Measurements from ENCODE around the gene POU2F3. TPM values are rescaled to one million over a fixed set of nuclear protein-coding genes. Genes with fewer than 3 reads are reported as not detected.
A peak's percentile ranks its signal among the peaks of the same experiment; 100 is the strongest.

The POU2F3 gene
- total RNA-seq, 1 donor from 2014 or later = 0.98 TPM

DNA sequence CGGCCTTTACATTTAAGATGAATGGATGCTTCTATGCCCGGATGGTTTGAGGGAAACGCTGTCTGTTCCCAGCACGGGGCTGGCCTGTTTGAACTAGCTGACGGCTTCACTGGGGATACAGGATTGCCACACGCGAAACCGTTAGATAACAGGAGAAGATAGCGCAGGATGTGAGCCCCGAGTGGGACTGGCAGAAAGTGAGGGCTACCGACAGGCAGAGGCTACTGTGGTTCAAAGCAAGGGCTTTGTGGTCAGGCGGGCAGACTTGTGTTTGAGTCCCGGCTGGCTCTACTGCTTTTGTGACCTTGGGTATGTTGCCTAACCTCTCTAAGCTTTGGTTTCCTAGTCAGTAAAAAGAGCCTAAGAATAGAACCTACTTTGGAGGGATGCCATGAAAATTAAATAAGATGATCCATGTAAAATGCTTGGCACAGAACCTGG, 31.9 kb upstream of the POU2F3 start:
- H3K4me3 Mint-ChIP-seq = no peak overlapping the region
- no peak overlapping the region for H3K27ac Mint-ChIP-seq
- peaks cover 38% of the 10 kb centered on the region for H3K4me1 Mint-ChIP-seq
- no peaks in the 10 kb centered on the region for H3K36me3 Mint-ChIP-seq
- no peaks in the 10 kb centered on the region for H3K9me3 Mint-ChIP-seq
- H3K27me3 Mint-ChIP-seq (ENCODE audit: low read depth) = peaks cover 53% of the 10 kb centered on the region
- no peak for DNase-seq (ENCODE audit: low spot score in 2 of 2, unreplicated experiment in 2 of 2)
- TF ChIP-seq, protein P1, sequence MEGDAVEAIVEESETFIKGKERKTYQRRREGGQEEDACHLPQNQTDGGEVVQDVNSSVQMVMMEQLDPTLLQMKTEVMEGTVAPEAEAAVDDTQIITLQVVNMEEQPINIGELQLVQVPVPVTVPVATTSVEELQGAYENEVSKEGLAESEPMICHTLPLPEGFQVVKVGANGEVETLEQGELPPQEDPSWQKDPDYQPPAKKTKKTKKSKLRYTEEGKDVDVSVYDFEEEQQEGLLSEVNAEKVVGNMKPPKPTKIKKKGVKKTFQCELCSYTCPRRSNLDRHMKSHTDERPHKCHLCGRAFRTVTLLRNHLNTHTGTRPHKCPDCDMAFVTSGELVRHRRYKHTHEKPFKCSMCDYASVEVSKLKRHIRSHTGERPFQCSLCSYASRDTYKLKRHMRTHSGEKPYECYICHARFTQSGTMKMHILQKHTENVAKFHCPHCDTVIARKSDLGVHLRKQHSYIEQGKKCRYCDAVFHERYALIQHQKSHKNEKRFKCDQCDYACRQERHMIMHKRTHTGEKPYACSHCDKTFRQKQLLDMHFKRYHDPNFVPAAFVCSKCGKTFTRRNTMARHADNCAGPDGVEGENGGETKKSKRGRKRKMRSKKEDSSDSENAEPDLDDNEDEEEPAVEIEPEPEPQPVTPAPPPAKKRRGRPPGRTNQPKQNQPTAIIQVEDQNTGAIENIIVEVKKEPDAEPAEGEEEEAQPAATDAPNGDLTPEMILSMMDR (IDR thresholded peaks at IDR 0.05; ENCODE audit: unreplicated experiment) = no peak

GRCh38 chr11:120208777-120209176, 31.2 kb upstream of the POU2F3 start:
- H3K4me3 Mint-ChIP-seq = no peak overlapping the region

GRCh38 chr11:120209746-120210625, 30.0 kb upstream of the POU2F3 start:
- no peak for DNase-seq (ENCODE audit: low spot score in 2 of 2, unreplicated experiment in 2 of 2)
- H3K36me3 Mint-ChIP-seq = no peaks in the 10 kb centered on the region
- peak overlapping the region; percentile 76 for H3K4me3 Mint-ChIP-seq
- H3K27me3 Mint-ChIP-seq (ENCODE audit: low read depth) = peaks cover 69% of the 10 kb centered on the region
- peaks cover 32% of the 10 kb centered on the region for H3K4me1 Mint-ChIP-seq
- TF ChIP-seq, protein P1 (IDR thresholded peaks at IDR 0.05; ENCODE audit: unreplicated experiment) = no peak
- H3K9me3 Mint-ChIP-seq = no peaks in the 10 kb centered on the region
- H3K27ac Mint-ChIP-seq = peak overlapping the region; percentile 93

More at GRCh38 chr11:120208777-120209176, 31.2 kb upstream of the POU2F3 start:
- TF ChIP-seq, protein P1 (IDR thresholded peaks at IDR 0.05; ENCODE audit: unreplicated experiment) = no peak
- Mint-ChIP-seq H3K36me3 (no peaks in the 10 kb centered on the region), H3K4me1 (peaks cover 35% of the 10 kb centered on the region), H3K9me3 (no peaks in the 10 kb centered on the region), H3K27ac (peak overlapping the region; percentile 20), H3K27me3 (ENCODE audit: low read depth) (peaks cover 60% of the 10 kb centered on the region)
- DNase-seq (ENCODE audit: low spot score in 2 of 2, unreplicated experiment in 2 of 2) = no peak

DNA sequence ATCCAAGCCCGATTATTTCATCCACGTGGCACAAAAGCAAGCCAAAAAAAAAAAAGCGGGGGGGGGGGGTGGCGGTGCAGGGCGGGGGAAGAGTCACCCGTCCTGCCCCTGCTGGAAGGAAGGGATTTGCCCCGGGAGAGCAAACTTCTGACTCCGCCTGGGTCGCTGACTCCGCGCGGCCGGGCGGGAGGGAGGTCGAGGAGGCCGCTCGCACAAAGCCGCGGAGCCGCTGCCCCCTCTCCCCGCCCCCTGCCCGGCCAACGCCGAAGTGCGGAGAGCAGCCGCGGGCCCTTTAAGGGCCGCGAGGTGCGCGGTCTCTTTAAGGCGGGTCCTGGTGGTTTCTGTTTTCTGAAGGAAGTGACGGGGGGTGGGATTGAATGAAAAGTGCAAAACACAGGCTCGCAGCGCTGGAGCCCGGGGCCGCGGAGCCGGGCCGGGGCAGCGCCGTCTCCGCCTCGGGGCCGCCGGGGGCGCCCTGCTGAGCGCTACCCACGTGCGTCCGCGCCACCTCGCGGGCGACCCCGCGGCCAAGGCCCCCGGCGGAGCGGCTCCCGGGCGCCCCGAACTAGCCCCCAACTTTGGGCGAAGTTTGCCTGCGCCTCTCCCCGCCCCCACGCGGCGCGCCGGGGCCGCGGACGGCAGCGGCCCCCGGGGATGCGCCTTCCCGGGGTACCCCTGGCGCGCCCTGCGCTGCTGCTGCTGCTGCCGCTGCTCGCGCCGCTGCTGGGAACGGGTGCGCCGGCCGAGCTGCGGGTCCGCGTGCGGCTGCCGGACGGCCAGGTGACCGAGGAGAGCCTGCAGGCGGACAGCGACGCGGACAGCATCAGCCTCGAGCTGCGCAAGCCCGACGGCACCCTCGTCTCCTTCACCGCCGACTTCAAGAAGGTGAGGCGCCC, 29.1 kb upstream of the POU2F3 start, which contains the start of gene OAF:
Gene OAF (plus strand): TSS at position 407 of the 896 bp plus-strand sequence. CDS start 248 bp downstream, at position 655.
- Mint-ChIP-seq H3K36me3 (no peaks in the 10 kb centered on the region), H3K4me3 (peak within 1 kb of the TSS; percentile 85), H3K27me3 (ENCODE audit: low read depth) (peaks cover 69% of the 10 kb centered on the region), H3K4me1 (peaks cover 36% of the 10 kb centered on the region), H3K27ac (peak within 1 kb of the TSS; percentile 93), H3K9me3 (no peaks in the 10 kb centered on the region)
- TF ChIP-seq, protein P1 (IDR thresholded peaks at IDR 0.05; ENCODE audit: unreplicated experiment) = peak; percentile 15
- DNase-seq (ENCODE audit: low spot score in 2 of 2, unreplicated experiment in 2 of 2) = peak in 1 of 2 experiments; percentile 66

DNA sequence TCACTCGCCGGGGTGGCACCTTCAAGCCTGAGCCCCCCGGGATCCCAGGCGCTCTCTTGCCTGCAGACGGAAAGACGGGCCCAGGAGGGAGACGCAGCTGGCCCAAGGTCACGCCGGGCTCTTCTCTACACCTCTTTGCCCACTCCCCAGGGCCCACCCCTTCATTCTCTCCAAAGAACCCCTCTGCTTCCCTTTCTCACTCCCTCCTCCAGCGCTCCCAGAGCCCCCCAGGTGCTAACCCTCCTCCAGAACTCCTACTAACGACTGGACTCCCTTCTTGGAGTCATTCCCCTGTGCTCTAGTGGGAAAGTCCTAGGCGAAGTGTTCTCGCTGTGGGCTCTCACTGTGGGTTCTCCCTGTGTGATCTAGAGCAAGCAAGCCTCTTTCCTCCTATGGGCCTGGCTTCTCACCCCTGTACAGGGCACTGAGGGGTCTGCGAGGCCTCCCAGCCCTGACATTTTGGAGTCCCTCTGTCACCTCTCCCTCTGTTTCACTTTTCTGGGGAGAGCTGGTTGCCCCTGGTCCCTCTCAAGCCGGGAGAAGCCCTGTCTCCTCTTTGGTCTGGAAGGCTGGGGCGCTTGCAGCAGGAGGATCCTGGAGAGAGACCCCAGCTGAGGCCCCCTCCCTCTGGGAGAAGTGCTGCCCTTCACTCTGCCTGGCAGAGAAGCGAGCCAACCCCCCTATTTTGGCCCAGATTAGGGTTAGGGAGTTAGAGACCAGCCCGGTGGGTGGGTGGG, 28.2 kb upstream of the POU2F3 start:
- no peak for DNase-seq (ENCODE audit: low spot score in 2 of 2, unreplicated experiment in 2 of 2)
- H3K9me3 Mint-ChIP-seq = no peaks in the 10 kb centered on the region
- peak overlapping the region; percentile 70 for H3K27ac Mint-ChIP-seq
- peaks cover 36% of the 10 kb centered on the region for H3K4me1 Mint-ChIP-seq
- peaks cover 64% of the 10 kb centered on the region for H3K27me3 Mint-ChIP-seq (ENCODE audit: low read depth)
- no peaks in the 10 kb centered on the region for H3K36me3 Mint-ChIP-seq
- TF ChIP-seq, protein P1 (IDR thresholded peaks at IDR 0.05; ENCODE audit: unreplicated experiment) = no peak
- peak overlapping the region; percentile 85 for H3K4me3 Mint-ChIP-seq
